ENCODE measurements around the gene NOC2L. TPM values are rescaled to one million over a fixed set of nuclear protein-coding genes. Genes with fewer than 3 reads are reported as not detected.

Gene NOC2L
- total and polyA plus RNA-seq, 2 donors (not counting 3 experiments of a cell fraction or from before 2014, with no cell fraction given), result 55.3 to 87.9 TPM

- H2AFZ ChIP-seq (ENCODE audit: low read depth, low read length), result no peak overlapping the region
- H3K4me2 ChIP-seq (ENCODE audit: insufficient read depth, low read length), result no peak overlapping the region
- no TSS peak for BruUV-seq (replicated peaks)
- CTCF ChIA-PET, result interaction anchor here (1.4 kb wide), 1 partner anchor 13 kb away, joined by 4 read pairs; no protein-coding TSS in a partner anchor
- intact Hi-C loops (cut with micrococcal nuclease) (loop anchor here (5.0 kb wide), 1 partner anchor 32 kb away; the partner anchor contains the start of gene NOC2L), dilution Hi-C loops (cut with MboI; ENCODE audit: extremely low pct_ligation_motif_present, low sequenced_read_pairs) (no loop called here)
- H3K27me3 ChIP-seq (ENCODE audit: control insufficient read depth in 2 of 2, insufficient read depth in 2 of 2, low read length in 2 of 2), result peaks cover 20 to 27% of the 10 kb centered on the region in 2 experiments
- H3K36me3 ChIP-seq (ENCODE audit: control insufficient read depth in 2 of 2, extremely low read depth in 1 of 2, insufficient read depth in 2 of 2, low read length in 2 of 2), result no peaks in the 10 kb centered on the region
- no peaks in the 10 kb centered on the region for H3K4me1 ChIP-seq (ENCODE audit: control insufficient read depth, extremely low read depth, insufficient read depth, low read length)
- H4K20me1 ChIP-seq (replicated peaks; ENCODE audit: control insufficient read depth, extremely low read depth, insufficient read depth, low read length), result no peaks in the 10 kb centered on the region
- FAIRE-seq (no peak), DNase-seq (ENCODE audit: low read depth, low spot score) (peak; percentile 15)
- no peaks in the 10 kb centered on the region for H3K79me2 ChIP-seq (ENCODE audit: control insufficient read depth, insufficient read depth, low read length)
- H3K27ac ChIP-seq (ENCODE audit: insufficient read depth, low read depth, low read length), result no peak overlapping the region
- no peaks in the 10 kb centered on the region for H3K9me1 ChIP-seq (replicated peaks; ENCODE audit: control insufficient read depth, extremely low read depth, insufficient read depth, low read length)
- TF ChIP-seq EZH2 (IDR thresholded peaks at IDR 0.05; ENCODE audit: borderline replicate concordance, low read depth, low read length, severe bottlenecking) (peak; percentile 96), CTCF (IDR thresholded peaks at IDR 0.05; ENCODE audit: extremely low read depth in 1 of 2, insufficient read depth in 1 of 2, low read depth in 1 of 2, low read length in 2 of 2) (no peak)
- H3K9ac ChIP-seq (replicated peaks; ENCODE audit: extremely low read depth, insufficient read depth, low read length), result no peak overlapping the region
- H3K4me3 ChIP-seq (replicated peaks in 1 of 3; ENCODE audit: insufficient read depth in 1 of 3, low read depth in 1 of 3, low read length in 3 of 3), result peak overlapping the region in 1 of 3 experiments; percentile 3
- POLR2A ChIA-PET, result no interaction called here
- H3K9me3 ChIP-seq (replicated peaks; ENCODE audit: control insufficient read depth, insufficient read depth, low read length), result no peaks in the 10 kb centered on the region
These were observed 34.1 kb downstream of the NOC2L start for GRCh38 chr1:924656-925560.

All from endothelial cell of umbilical vein (primary cell).